Heart right ventricle (tissue), 16 donors: ENCODE measurements around the gene PEX13. TPM values are rescaled to one million over a fixed set of nuclear protein-coding genes. Genes with fewer than 3 reads are reported as not detected.

ENCODE experiments used
- ATAC-seq, 8 donors: fragments of 200-7000 bp; cut with Tn5 transposase; one replicate each; pipeline ENCODE4 v1.9.1; 2020; ENCODE audit warnings: mild to moderate bottlenecking in 8 of 8, moderate library complexity in 8 of 8, moderate number of reproducible peaks in 1 of 8
- DNase-seq, 2 donors: peaks; one replicate each; pipeline ENCODE4 v3.0.0-alpha.2; 2020
- H3K27ac ChIP-seq, 10 donors: fragments of 200-600 bp; sonication (generic) in 2 of 10; one replicate each; pipeline versions ENCODE4 v1.5.0 to v1.8.0; 2020 to 2022; ENCODE audit warnings: mild to moderate bottlenecking in 3 of 10
- H3K27me3 ChIP-seq, 7 donors: fragments of 200-600 bp; one replicate each; pipeline ENCODE4 v1.8.0; 2021 to 2022; ENCODE audit warnings: mild to moderate bottlenecking in 2 of 7
- H3K36me3 ChIP-seq, 9 donors: fragments of 200-600 bp; sonication (generic) in 1 of 9; one replicate each; pipeline versions ENCODE4 v1.5.0 to v1.8.0; 2020 to 2022; ENCODE audit warnings: mild to moderate bottlenecking in 2 of 9
- H3K4me1 ChIP-seq, 9 donors: fragments of 200-600 bp; sonication (generic) in 1 of 9; one replicate each; pipeline versions ENCODE4 v1.5.0 to v1.8.0; 2020 to 2022; ENCODE audit warnings: mild to moderate bottlenecking in 4 of 9
- H3K4me3 ChIP-seq, 10 donors: fragments of 200-600 bp; sonication (generic) in 2 of 10; one replicate each; pipeline versions ENCODE4 v1.5.0 to v1.8.0; 2020 to 2022; ENCODE audit warnings: mild to moderate bottlenecking in 7 of 10, moderate library complexity in 2 of 10
- H3K9me3 ChIP-seq, 11 donors: fragments of 200-600 bp in 10 of 11; sonication (generic) in 2 of 11; one replicate each; pipeline versions ENCODE4 v1.5.0 to v1.8.0; 2013 to 2022; ENCODE audit warnings: mild to moderate bottlenecking in 2 of 11, control low read depth in 1 of 11, moderate library complexity in 1 of 11
- WGBS, 2 donors: extraction: QIAGEN DNeasy Blood & Tissue Kit; methylation state at CpG; one replicate each; pipeline ENCODE4 v1.1.7; 2013; ENCODE audit warnings: inconsistent platforms in 1 of 2; 5-methylcytosine and 5-hydroxymethylcytosine counted together
- intact Hi-C, 10 donors: fragments of 100-400 bp; cut with DNase I; formaldehyde crosslinking; loops; one replicate each; pipeline versions ENCODE4 v1.11.1 to v1.14.2; 2022
- polyA plus RNA-seq, 2 donors: library from polyadenylated mRNA; stranded (reverse); fragments of 200-250 nt; gene quantifications; one replicate each; pipeline ENCODE4 v1.2.3, GENCODE V29; 2013
- total RNA-seq, 10 donors: library from RNA; stranded (reverse); fragmentation: NEBNext Ultra II Directional in 3 of 10; extraction: Animal tissue kit (Norgen Biotek cat#: 25700) in 3 of 10; gene quantifications; one replicate each; pipeline versions ENCODE4 v1.2.1 to v1.2.4, GENCODE V29; 2021 to 2023
- TF ChIP-seq, protein P1 (sequence below), 9 donors: fragments of 200-600 bp; sonication (generic) in 2 of 9; IDR thresholded peaks; one replicate each; pipeline versions ENCODE4 v1.5.0 to v1.8.0; 2021 to 2022; ENCODE audit warnings: antibody characterized with exemption in 9 of 9, mild to moderate bottlenecking in 5 of 9, moderate library complexity in 1 of 9
- donor health status: Arrhythmogenic right ventricular cardiomyopathy.
- donor health status: ischemic (EF 13 %, LVEDD 7.1; RV severe dilation, severe dysfunction).
- donor health status: healthy with polysubstance abuse.
- donor health status: DM: no; HTN: yes; CAD: no.
- donor health status: DM: no; HTN: no; CAD: no.
- donor health status: ischemic (EF 25% LVEDD 6.9; RV normal size, moderate dysfunction).
- donor health status: ischemic (EF 25% LVEDD 5.7; RV mildly dilated, moderate dysfunction).
- donor health status: healthy.
- donor health status: DM: yes; HTN: yes; CAD: no.
- donor health status: Ischemic cardiomyopathy.
- donor health status: ischemic (EF 35%, LVEDD 5.7; RV mildly dilated, moderate dysfunction).
- donor health status: nonischemic (EF 11% LVEDD 7.7; RV severe dilation, severe dysfunction).
- donor health status: DM: yes; HTN: yes; CAD: no.
- donor health status: PGD.
- donor health status: ischemic (EF 29% LVEDD 5.4; RV normal size, mild dysfunction).
- donor health status: nonischemic (EF 23%, LVEDD 6.1; RV moderate dilation, normal function).

PEX13 gene
- total and polyA plus RNA-seq, 12 donors, result 11.9 to 27.8 (median 23.9) TPM

DNA sequence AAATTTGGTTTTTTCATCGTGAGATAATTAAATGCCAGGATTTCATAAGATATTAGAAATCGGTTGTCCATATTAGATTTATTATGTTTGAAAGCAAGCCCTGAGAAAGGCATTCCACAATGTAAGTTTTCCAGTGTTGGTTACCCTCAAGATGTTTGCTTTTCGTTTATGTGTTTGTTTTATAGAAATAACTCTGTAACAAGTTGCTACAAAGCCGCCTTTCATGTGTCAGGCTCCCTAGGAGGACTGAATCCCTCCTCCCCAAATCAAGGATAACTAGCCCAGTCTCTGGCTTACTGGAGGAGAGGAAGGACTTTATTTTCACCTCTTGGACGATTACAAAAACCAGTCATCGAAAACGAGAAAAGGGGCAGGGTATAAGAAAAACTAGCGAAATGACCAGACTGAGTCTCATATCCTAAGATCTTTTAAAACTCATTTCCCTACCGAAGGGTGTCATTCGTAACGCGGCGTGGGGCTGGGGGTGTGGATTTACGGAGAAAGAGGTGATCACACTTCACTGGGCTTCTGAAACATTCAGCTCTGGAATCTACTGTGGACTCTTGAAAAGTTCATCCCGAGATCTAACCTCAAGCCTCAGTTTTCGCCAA lies 1.0 kb upstream of the PEX13 start:
- H3K4me3 ChIP-seq, result peak overlapping the region; percentile 59 to 97 (median 91)
- WGBS, 2 donors, result 2% methylated on average over 16 of the region's 16 CpGs
- peaks cover 0 to 53% (median 29%) of the 10 kb centered on the region in 9 donors for H3K4me1 ChIP-seq
- no peaks in the 10 kb centered on the region for H3K9me3 ChIP-seq
- TF ChIP-seq, protein P1, sequence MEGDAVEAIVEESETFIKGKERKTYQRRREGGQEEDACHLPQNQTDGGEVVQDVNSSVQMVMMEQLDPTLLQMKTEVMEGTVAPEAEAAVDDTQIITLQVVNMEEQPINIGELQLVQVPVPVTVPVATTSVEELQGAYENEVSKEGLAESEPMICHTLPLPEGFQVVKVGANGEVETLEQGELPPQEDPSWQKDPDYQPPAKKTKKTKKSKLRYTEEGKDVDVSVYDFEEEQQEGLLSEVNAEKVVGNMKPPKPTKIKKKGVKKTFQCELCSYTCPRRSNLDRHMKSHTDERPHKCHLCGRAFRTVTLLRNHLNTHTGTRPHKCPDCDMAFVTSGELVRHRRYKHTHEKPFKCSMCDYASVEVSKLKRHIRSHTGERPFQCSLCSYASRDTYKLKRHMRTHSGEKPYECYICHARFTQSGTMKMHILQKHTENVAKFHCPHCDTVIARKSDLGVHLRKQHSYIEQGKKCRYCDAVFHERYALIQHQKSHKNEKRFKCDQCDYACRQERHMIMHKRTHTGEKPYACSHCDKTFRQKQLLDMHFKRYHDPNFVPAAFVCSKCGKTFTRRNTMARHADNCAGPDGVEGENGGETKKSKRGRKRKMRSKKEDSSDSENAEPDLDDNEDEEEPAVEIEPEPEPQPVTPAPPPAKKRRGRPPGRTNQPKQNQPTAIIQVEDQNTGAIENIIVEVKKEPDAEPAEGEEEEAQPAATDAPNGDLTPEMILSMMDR (IDR thresholded peaks at IDR 0.05), result no peak
- intact Hi-C loops, result loop anchor here in 4 of 10 donors (2.0 to 5.0 kb wide), 2 partner anchors 51 to 136 kb away; partner anchors contain the start of genes SANBR (in 3 of the 4) and REL (in 1 of the 4)
- ATAC-seq (no peak), DNase-seq (no peak)
- H3K27ac ChIP-seq, result peak overlapping the region in 9 of 10 donors; percentile 84 to 93 (median 92)
- H3K36me3 ChIP-seq, result peaks cover 0 to 8% (median 0%) of the 10 kb centered on the region in 9 donors
- H3K27me3 ChIP-seq, result no peaks in the 10 kb centered on the region

DNA sequence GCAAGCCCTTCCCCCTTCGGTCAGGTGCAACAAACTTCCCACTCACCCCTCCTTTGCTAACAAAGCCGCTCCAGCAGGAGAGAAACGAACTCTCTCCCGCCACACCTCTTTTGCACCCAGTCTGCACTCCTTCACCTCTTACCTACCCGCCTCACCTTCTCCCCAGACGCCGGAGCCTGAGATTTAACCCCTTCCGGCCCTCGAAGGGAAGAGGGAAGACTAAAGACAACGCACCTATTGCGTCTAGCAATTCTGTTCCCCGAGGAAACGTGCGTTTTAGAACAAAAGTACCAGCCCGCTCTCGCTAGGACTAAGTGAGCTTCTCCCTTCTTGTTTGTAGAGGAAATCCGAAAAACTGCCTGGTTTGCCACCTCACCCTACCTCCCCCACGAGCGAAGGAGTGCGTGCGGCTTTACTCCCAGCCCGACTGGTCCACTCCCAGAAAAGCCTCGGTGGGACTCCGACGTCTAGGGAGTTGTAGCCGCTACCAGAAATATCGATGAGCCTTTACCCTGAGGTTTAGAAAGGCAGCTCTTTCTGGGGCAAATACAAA lies 441 bp upstream of the PEX13 start:
- H3K27ac ChIP-seq, result peak overlapping the region; percentile 65 to 93 (median 92)
- peaks cover 0 to 47% (median 29%) of the 10 kb centered on the region in 9 donors for H3K4me1 ChIP-seq
- H3K27me3 ChIP-seq, result no peaks in the 10 kb centered on the region
- 0% methylated on average over 27 of the region's 27 CpGs for WGBS, 2 donors
- intact Hi-C loops, result loop anchor here in 4 of 10 donors (2.0 to 5.0 kb wide), 2 partner anchors 50 to 136 kb away; partner anchors contain the start of genes SANBR (in 3 of the 4) and REL (in 1 of the 4)
- TF ChIP-seq, protein P1 (IDR thresholded peaks at IDR 0.05), result no peak
- ATAC-seq, result peak; percentile 81 to 92 (median 89)
- peak; percentile 56 to 70 for DNase-seq
- H3K4me3 ChIP-seq, result peak overlapping the region; percentile 59 to 97 (median 91)
- peaks cover 0 to 13% (median 2%) of the 10 kb centered on the region in 9 donors for H3K36me3 ChIP-seq
- H3K9me3 ChIP-seq, result peaks cover 0 to 2% (median 0%) of the 10 kb centered on the region in 11 donors

DNA sequence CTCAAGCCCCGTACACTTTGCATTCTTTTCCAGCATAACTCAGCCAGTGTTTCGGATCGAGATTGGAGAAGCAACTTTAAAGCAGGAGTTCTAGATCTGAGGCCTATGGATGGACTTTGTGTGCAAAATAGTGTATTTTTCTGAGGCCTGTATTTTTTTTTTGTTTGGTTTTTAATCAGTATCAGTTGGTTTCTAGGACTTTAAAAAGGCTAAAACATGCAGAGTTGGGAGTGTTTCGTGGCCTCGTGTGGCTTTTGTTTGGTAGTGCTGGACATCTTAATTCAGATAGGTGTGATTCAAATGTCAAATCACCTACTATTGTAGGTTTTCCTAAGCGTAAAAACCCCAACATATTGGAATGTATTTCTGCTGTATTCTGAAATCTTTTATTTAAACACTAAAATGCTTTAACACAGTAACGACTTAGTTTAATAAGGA lies 817 bp downstream of the PEX13 start:
- DNase-seq (no peak), ATAC-seq (peak in 2 of 8 donors; percentile 17 to 28)
- Histone ChIP-seq H3K27me3 (no peaks in the 10 kb centered on the region), H3K36me3 (peaks cover 0 to 24% (median 3%) of the 10 kb centered on the region in 9 donors), H3K27ac (peak overlapping the region; percentile 65 to 93 (median 92)), H3K4me3 (peak overlapping the region; percentile 59 to 97 (median 91)), H3K4me1 (peaks cover 0 to 45% (median 29%) of the 10 kb centered on the region in 9 donors), H3K9me3 (peaks cover 0 to 9% (median 4%) of the 10 kb centered on the region in 11 donors)
- TF ChIP-seq, protein P1 (IDR thresholded peaks at IDR 0.05), result no peak
- WGBS, 2 donors, result 3% methylated on average over 7 of the region's 7 CpGs
- intact Hi-C loops, result loop anchor here in 3 of 10 donors (5.0 kb wide), 1 partner anchor 49 kb away; the partner anchor contains the start of gene SANBR (in 3 of the 3)

DNA sequence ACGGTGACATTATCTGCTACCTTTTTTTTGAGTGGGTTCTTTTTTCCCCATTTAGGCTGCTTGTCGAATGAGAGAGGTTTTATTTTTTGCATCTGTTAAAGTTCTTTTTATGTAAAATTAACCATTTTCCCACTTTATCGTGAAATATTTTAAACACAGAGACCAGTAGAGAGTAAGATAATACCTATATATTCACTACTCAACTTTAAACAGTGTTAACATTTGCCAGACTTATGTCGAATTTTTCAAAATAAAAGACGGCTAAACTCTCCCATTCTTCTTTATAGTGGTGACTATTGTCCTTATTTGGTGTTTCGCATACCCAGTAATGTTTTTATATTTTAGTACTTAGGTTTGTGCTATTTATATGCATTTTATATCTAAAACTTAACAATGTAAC lies 1.3 kb downstream of the PEX13 start:
- H3K27me3 ChIP-seq, result no peaks in the 10 kb centered on the region
- TF ChIP-seq, protein P1 (IDR thresholded peaks at IDR 0.05), result no peak
- WGBS, 2 donors, result 44 to 46% methylated on average over 6 of the region's 6 CpGs
- peaks cover 0 to 45% (median 29%) of the 10 kb centered on the region in 9 donors for H3K4me1 ChIP-seq
- peaks cover 0 to 9% (median 4%) of the 10 kb centered on the region in 11 donors for H3K9me3 ChIP-seq
- ATAC-seq (no peak), DNase-seq (no peak)
- peak overlapping the region in 9 of 10 donors; percentile 59 to 97 (median 87) for H3K4me3 ChIP-seq
- intact Hi-C loops, result loop anchor here in 3 of 10 donors (5.0 kb wide), 1 partner anchor 49 kb away; the partner anchor contains the start of gene SANBR (in 3 of the 3)
- peaks cover 0 to 28% (median 3%) of the 10 kb centered on the region in 9 donors for H3K36me3 ChIP-seq
- H3K27ac ChIP-seq, result peak overlapping the region in 9 of 10 donors; percentile 15 to 93 (median 92)
